Measurements from ENCODE around the gene CACNA2D2.

Gene CACNA2D2

GRCh38 chr3:50503504-50504342, at the start of gene CACNA2D2:
CACNA2D2 (minus strand) TSS chr3:50503634; CDS start chr3:50503423, 211 bp downstream.
- no peak within 1 kb of the TSS for H3K4me3 ChIP-seq (ENCODE audit: low read length)
- no peak for TF ChIP-seq CTCF (conservative IDR thresholded peaks at IDR 0.05; ENCODE audit: low read length)
- DNase-seq (ENCODE audit: low read depth): no peak

GRCh38 chr3:50552598-50552997, 49.2 kb upstream of the CACNA2D2 start:
- DNase-seq (ENCODE audit: low read depth): no peak
- TF ChIP-seq CTCF (conservative IDR thresholded peaks at IDR 0.05; ENCODE audit: low read length): no peak
- no peak overlapping the region for H3K4me3 ChIP-seq (ENCODE audit: low read length)

GRCh38 chr3:50551681-50552435, 48.4 kb upstream of the CACNA2D2 start:
- no peak overlapping the region for H3K4me3 ChIP-seq (ENCODE audit: low read length)
- no peak for DNase-seq (ENCODE audit: low read depth)
- no peak for TF ChIP-seq CTCF (conservative IDR thresholded peaks at IDR 0.05; ENCODE audit: low read length)

- no peak overlapping the region for H3K4me3 ChIP-seq (ENCODE audit: low read length)
- no peak for DNase-seq (ENCODE audit: low read depth)
- TF ChIP-seq CTCF (conservative IDR thresholded peaks at IDR 0.05; ENCODE audit: low read length): no peak
These were observed 47.7 kb upstream of the CACNA2D2 start for GRCh38 chr3:50551054-50551659.

GRCh38 chr3:50550079-50550736, 46.8 kb upstream of the CACNA2D2 start:
- peak; percentile 73 for TF ChIP-seq CTCF (conservative IDR thresholded peaks at IDR 0.05; ENCODE audit: low read length)
- DNase-seq (ENCODE audit: low read depth): no peak
- H3K4me3 ChIP-seq (ENCODE audit: low read length): no peak overlapping the region

- H3K4me3 ChIP-seq (ENCODE audit: low read length): no peak overlapping the region
- no peak for TF ChIP-seq CTCF (conservative IDR thresholded peaks at IDR 0.05; ENCODE audit: low read length)
- DNase-seq (ENCODE audit: low read depth): no peak
These were observed 45.8 kb upstream of the CACNA2D2 start for GRCh38 chr3:50549226-50549625.

All from AG10803 (cell line).